Measurements from ENCODE around the gene APOBEC3H. TPM values are rescaled to one million over a fixed set of nuclear protein-coding genes. Genes with fewer than 3 reads are reported as not detected.

Gene APOBEC3H
- total RNA-seq, 1 donor from 2014 or later = not detected

DNA sequence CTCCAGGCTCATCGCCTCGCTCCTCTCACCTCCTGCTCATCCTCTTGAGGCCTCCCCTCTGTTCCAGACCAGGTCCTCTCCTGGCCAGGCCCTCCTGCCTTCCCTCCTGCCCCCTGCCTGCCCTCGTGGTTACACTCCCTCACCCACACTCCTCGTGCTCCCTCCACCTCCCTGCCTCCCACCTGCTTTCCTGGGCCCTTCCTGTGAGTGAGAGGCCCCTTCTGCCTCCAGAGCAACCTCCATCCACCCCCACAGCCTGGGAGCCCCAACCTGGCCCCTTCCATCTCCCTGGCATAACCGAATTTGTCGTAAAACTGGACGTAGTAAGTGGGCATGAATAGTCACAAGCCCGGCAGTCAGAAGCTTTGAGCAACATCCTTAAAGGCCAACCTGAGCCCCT, 15.4 kb upstream of the APOBEC3H start:
- no peak for ATAC-seq

DNA sequence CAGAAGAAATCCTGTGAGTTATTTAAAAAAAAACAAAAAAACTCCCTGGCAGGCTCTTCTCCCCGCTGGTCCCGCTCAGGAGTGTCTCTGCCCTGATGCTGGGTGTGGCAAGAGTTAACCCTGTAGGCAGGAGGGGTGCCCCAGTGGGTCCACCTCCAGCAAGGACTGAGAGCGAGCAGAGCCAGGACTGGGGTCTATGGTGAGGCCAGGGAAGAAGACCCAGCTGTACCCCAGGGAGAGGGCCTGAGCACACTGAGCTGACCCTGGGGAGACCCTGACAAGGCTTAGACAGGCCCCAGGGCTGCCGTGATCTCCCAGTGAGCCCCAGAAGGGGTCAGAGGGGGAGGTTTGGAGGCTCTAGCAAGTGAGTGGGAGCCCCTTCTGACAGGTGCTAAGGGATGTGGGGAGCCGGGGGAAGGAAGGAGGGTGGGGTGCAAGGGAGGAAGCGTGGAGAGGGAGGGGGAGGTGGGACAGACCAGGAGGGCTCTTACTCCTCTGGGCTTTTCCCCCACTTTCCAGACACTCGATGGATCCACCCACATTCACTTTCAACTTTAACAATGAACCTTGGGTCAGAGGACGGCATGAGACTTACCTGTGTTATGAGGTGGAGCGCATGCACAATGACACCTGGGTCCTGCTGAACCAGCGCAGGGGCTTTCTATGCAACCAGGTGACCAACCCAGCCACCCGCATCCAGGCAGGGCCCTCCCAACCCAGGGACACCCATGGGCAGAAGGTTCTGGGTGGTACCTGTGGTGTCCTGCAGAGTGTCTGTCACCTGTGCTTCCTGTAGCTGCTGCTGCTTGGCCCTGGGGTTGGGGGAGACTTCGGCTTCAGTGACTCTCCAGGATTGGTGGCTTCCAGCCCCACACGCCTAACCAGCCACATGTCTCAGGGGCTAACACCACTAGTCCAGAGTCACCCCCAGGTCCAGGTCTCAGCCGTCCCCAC, 13.6 kb upstream of the APOBEC3H start:
- no peak for ATAC-seq

DNA sequence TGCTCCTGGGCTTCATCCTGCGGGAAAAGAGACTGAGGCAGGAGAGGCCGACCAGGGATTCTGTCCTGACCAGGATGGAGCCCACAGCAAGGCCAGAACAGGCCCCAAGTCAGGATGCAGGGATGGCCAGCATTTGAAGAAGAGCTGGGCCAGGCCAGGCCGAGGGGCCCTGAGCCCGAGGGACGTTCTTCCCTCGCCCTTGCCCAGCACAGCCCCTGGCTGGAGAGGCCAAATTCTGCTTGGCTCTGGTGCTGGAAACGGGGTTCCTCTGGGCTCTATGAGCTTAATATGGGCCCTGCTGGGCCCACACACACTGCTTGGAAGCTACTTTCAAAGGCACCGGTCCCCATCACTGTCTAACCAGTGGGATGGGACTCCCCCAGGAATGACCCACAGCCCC, 12.4 kb upstream of the APOBEC3H start:
- ATAC-seq = no peak

DNA sequence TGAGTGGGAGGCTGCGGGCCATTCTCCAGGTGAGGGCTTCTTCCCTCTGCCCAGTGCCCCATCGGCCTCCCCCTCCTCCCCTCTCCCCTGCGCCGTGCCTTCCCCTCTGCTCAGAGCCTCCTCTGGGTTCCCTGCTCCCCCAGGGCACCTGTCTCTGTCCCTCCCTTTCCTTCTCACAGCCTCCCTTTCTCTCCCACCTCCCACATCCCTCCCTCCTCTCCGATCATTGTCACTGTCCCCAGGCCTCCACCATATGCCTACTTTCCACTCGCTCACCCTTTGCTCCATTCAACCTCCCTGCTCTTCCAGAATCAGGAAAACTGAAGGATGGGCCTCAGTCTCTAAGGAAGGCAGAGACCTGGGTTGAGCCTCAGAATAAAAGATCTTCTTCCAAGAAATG, 9.9 kb upstream of the APOBEC3H start:
- no peak for ATAC-seq

DNA sequence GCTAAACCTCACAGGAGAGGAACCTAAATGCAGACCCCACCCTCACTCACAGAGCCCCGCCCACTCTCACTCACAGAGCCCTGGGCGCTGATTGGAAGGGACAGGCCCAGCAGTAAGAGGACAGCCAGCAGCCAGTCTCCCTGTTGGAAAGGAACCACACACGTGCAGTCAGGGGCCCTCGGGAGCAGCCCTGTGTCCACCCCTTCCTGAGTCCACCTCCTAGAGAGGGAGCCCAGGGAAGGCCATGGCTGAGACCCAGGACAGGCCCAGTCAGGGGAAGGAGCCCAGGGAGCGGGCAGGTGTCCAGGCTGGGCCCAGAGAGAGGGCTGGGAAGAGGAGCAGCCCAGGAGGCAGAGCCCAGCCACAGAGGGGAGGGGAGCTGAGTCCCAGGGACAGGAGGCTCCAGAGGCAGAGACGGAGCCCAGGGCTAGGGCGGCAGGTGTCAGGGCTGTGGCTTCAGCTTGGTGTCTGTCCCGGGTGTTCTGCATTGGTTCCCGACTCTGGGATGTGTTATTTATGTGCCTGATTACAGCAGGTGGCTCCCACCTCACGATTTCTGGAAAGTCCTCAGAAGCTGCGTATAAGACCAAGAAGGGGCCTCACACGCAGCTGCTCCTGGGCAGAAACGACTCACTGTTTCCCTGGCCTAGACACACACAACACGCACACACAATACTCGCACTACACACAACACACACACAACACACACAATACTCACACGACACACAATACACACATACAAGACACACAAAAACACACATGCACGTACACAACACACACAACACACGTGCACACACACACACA, 9.0 kb upstream of the APOBEC3H start:
- no peak for ATAC-seq

DNA sequence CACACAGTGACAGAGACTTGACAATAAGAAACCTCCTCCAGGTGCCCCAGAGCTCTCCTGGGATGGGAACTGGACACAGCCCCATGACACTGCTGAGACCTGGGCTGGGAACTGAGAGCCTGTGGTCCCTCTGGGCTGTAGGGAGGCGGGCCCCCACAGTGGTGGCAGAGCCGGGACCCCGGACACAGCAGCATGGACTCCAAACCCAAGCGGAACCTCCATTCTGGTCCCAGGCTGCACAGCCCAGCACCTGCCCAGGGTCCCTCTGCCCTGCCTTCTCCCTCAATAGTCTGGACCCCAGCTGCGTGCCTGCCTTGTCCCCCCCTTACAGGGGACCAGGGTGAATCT, 8.4 kb upstream of the APOBEC3H start:
- ATAC-seq = no peak

DNA sequence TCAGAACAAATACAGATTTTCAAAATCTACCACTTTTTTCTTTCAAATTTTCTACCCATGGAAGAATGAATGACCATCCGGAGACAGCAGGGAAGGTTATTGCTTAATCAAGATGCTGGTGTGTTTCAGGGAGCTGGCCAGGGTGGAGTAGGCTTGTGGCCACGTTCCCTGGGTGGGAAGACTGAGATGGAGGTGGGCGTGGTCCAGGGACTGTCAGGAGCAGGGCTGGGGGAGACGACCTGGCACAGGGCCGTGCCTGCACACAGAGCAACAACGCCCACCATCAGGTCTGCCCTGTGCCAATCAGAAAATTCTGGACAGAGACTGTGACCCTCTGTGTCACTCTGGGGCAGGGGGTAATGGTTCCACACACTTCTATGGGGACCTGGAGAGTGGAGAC, 7.1 kb upstream of the APOBEC3H start:
- ATAC-seq = peak; percentile 15

DNA sequence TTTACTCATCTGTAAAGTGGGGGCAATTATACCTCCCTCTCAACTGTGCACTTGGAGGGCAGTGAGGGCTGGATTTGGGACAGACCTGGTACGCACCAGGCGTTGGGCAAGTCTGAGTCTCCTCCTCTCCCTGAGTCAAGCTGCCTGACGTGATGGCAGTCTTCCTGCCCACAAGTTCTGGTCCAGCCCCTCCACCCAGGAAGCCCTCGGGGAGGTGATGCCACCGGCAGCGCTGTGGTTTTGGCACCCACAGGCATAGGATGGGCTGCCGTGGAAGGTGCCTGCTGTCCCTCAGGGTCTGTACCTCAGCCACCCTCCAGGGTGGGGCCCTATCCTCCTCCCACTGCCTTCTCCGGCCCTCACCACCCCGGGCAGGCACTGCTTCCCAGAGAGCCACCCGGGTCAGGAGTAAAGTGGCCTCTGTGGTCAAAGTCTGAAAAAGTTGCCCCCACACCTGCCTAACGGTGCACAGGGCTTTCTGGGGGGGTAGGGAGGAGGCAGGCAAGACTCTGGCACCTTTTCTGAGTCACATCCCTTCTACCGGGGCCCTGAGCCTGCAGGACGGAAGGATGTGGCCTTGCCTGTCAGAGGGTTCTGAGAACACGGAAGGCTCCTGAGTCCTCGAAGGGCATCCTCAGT, 6.5 kb upstream of the APOBEC3H start:
- ATAC-seq = peak; percentile 58

DNA sequence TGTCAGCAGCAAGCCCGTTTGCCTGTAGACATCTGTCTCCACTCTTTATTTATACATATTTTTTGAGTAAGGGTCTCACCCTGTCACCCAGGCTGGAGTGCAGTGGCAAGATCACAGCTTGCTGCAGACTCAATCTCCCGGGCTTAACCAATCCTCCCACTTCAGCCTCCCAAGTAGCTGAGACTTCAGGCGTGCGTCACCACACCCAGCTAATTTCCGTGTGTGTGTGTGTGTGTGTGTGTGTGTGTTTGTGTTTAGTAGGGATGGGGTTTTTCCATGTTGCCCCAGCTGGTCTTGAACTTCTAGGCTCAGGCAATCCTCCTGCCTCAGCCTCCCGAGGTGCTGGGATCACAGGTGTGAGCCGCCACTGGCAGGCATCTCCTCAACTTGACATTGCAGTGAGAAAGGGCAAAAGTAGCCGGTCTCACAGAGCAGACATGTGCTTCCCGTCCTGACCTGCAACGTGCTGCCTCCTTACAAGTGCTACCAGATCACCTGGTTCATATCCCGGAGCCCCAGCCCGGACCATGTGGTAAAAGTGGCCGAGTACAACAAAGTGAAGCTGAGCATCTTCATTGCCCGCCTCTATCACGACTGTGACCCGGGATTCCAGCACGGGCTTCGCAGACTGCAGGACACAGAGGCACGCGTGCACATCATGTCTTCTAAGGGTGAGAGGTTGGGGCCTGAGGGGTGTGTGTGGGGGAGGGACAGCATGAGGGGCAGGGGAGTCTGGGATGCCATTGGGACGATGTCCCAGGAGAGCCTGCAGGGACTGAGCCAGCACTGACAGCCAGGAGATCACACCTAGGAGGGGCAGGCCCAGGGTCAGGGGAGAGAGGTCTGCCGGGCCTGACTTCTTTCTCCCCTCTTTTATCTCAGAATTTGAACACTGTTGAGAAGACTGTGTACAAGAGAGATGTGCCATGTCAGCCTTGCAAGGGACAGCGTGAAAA, 5.6 kb upstream of the APOBEC3H start:
- no peak for ATAC-seq

DNA sequence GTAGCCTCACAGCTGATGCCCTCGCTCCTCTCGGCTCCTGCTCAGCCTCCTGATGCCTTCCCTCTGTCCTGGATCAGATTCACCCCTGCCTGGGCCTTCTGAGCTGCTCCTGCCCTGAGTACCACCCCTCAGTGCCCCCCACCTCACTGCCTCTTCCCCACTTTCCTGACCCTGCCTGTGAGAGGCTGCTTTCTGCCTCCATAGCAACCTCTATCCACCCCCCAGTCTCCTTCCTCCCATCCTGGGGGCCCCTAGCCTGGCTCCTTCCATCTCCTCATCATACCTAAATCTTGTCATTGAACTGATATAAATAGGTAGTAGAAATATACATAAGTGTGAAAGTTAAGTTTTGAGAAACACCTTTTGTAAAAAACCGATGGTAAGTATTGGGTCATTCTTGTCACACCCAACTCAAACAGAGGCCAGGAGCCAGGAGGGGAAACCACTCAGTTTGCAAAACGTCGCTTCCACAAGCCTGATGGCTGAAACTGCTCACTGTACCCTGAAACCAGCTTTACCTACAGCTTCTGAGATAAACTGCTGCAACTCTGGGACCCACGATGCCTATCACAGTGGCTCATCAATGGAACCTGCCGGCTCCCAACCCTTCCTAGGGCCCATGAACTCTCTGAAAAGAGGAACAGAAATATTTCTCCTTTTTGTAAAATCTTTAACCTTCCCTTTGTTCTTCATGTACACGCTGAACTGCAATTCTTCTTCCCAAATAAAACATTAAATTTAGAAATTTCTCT, 4.8 kb upstream of the APOBEC3H start:
- no peak for ATAC-seq

DNA sequence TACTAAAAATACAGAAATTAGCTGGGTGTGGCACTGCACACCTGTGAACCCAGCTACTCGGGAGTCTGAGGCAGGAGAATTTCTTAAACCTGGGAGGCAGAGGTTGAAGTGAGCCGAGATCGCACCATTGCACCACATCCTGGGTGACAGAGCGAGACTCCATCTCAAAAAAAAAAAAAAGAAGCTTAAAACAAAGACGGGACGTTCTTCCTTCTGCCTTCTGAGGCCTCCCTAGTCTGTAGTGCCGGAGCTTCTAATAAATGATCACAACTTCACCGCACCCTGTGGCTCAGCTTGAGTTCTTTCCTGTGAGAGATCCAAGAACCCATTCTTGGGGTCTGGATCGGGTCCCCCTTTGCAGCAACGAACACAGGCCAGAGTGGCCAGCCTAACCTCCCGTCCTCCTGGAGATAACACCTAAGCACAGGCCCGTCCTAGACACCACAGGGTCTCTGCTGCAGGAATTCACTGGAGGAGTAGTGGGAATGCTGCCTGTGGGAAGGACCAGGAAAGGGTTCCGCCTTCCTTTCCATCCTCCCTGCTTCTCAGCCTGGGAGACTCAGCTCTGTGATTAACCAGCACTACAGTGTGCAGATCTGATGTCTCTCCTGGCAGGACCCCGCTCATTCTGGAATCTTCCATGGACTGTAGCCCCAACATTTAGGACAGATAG, 2.2 kb upstream of the APOBEC3H start:
- ATAC-seq = no peak

DNA sequence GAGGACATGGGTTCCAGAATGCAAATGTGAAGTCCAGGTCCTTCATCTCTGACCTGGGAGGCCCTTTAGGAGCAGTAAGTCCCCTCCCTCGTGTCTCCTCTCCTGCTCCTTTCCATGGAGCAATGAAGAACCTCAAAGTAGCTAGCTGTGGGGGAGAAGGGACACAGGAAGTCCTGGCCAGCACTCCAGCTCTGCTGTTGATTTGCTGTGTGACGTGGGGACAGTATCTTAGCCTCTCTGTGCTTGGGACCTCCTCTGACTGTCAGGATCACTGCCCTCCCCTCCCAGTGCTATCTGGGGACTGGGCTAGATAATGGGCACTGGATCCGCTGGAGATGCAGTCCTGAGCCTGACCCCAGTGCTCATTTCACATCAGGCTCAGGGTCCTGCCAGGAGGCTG, 1.1 kb upstream of the APOBEC3H start:
- no peak for ATAC-seq

DNA sequence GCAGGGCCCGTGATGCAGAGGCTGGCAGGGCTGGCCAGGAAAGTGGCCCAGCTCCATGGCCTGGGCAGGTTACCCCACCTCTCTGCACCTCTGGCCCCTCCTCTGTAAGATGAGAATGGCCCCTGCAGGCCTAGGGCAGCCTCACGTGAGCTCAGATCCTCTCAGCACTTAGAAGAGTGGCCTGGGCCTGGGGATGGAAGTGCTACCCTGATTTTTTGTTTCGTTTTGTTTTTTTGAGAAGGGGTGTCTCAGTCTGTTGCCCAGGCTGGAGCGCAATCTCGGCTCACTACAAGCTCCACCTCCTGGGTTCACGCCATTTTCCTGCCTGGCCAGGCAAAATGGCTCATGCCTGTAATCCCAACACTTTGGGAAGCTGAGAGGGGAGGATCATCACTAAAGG, 982 bp downstream of the APOBEC3H start:
- ATAC-seq = no peak

DNA sequence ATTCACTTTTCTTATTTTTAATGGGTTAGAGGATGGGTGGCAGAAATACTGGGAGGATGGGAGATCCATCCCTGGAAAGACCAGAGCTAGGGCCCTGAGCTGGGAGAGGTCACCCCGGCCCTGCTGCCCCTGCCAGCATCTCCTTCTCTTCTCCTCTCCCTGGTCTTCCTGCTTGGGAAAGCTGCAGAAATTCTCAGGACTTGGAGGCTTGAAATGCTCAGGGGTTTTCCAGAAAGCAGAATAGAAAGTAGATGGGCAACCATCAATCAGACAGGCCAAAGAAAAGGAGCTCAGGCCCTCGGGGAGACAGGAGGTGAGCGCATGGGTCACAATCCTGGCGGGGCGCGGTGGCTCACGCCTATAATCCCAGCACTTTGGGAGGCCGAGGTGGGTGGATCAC, 1.5 kb downstream of the APOBEC3H start:
- ATAC-seq = no peak

DNA sequence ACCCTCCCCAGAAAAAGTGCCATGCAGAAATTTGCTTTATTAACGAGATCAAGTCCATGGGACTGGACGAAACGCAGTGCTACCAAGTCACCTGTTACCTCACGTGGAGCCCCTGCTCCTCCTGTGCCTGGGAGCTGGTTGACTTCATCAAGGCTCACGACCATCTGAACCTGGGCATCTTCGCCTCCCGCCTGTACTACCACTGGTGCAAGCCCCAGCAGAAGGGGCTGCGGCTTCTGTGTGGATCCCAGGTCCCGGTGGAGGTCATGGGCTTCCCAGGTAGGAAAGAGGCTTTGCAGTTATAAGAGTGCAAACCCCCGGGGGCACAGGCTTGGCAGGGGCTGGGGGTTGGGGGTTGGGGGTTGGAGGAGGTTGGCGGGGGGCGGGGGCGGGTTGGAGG, 4.2 kb downstream of the APOBEC3H start:
- no peak for ATAC-seq

DNA sequence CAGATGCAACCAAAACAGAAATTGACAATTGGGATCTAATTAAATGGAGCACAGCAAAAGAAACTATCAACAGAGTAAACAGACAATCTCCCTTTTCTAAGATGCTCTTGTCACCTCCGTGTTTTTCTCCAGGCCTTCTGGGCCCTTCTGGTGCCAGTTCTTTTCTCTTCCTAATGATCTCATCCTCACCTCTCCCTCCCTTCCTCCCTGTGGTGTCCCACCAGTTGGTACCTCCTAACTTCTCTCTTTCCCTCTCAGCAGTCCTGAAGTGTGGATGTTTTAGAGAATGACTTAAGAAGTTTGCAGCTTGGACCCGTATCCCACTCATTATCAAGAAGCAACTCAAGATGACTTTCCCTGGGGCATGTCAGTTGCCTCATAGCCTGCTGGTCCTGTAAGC, 6.4 kb downstream of the APOBEC3H start:
- no peak for ATAC-seq

DNA sequence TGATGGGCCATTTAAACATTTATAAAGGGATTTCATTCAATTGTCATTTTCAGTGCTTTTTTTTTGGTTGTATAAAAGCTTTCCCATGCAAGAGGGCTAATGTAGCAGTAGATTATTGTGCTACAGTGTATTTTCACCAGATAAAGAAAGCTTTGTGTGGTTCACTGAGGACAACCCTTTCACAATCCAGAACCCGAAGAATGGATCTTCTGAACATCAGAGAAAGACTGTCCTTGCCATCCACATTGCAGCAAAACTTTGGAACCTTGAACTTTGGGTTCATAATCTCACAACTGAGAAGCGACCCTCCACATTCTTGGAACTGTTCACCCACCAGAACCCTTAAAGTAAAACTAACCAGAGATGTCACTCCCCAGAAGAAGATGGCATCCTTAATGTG, 9.3 kb downstream of the APOBEC3H start:
- no peak for ATAC-seq

DNA sequence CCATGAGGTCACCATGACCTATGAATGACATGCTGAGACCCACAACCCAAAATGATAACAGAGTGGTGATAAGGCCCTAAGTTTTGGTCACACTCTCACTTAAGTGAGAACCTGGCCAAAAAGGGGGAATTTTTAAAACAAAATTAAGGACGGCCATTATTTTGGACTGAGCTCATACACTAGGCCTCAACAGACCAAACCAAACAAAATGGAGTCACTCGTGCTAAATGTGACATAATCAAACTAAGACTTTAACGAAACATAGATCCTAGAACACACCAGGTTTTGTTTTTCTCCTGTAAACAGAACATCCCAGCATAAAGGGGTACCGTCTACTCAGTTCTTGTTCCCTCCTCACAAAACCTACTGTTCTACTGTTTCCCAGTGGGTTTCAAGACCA, 11.4 kb downstream of the APOBEC3H start:
- ATAC-seq = no peak

DNA sequence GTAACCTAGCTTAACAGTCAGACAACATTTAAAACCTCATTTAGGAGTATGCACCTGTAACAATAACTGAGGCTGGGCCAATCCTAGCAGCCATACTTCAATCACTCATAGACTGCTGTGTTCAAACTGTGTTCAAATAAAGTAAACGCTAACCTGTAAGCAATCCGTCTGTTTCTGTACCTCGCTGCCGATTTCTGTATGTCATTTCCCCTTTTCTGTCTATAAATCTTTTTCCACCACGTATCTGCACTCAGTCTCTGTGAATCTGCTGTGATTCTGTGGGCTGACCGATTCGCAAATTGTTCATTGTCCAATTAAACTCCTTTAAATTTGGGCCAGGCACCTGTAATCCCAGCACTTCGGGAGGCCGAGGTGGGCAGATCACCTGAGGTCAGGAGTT, 12.3 kb downstream of the APOBEC3H start:
- no peak for ATAC-seq

DNA sequence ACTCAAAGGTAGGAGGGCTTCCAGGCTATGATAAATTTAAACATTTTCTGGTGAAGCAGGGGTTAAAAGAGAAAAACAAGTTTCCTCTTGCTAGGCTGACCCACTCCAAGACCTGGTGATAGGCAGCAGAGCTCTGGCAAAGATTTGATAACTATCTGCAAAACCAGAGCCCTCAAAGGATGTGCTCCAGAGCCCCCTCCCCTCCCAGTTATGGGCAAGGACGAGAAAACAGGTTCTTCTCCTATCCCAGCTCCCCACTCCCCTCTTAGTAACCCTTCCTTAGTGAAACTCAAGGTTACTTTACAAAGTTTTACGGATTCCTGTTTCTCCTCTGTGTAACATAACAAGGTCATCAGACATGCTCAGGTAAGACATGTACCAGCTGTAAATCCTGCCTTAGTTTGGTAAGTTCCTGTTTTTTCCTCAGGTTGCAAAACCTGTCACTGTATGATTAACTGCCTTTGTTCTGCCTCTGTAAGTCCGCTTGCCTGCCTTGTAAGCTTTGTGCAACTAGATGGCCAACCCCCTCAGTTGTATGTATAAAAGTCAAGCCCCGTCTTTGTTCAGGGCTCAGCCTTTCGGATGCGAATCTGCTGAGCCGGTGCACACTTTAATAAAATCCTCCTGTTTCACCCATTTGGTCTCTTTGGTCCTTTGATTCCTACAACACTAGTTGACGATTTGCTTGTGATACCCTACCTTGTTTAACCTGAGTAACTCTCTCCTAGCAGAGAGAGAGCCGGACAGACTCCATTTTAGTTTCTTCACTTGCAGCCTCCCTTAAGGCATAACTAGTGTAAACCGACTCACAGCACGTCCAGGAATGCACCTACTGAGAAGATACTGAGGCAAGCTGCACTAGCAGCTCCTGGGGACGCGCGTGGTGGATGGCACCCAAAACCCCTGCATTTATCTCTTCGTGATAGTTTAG, 13.9 kb downstream of the APOBEC3H start:
- peak; percentile 76 for ATAC-seq
